Mucosa of rectum (tissue), 2 donors: ENCODE results near the gene ACTG1.

Experiments used
- H3K27ac ChIP-seq, 2 donors: one replicate each; pipeline ENCODE4 v1.7.0; 2013; ENCODE audit warnings: inconsistent platforms in 2 of 2, low read depth in 2 of 2, low read length in 2 of 2
- H3K27me3 ChIP-seq, 2 donors: one replicate each; pipeline ENCODE4 v1.7.0; 2013; ENCODE audit warnings: low read length in 2 of 2; ENCODE audit not compliant: control insufficient read depth in 2 of 2, insufficient read depth in 2 of 2
- H3K36me3 ChIP-seq, 2 donors: one replicate each; pipeline ENCODE4 v1.7.0; 2013; ENCODE audit warnings: low read length in 2 of 2; ENCODE audit not compliant: control insufficient read depth in 2 of 2, insufficient read depth in 2 of 2
- H3K4me1 ChIP-seq, 2 donors: one replicate each; pipeline ENCODE4 v1.7.0; 2013; ENCODE audit warnings: low read length in 2 of 2, mild to moderate bottlenecking in 1 of 2; ENCODE audit not compliant: control insufficient read depth in 2 of 2, insufficient read depth in 2 of 2
- H3K4me3 ChIP-seq, 2 donors: one replicate each; pipeline ENCODE4 v1.7.0; 2013; ENCODE audit warnings: low read length in 2 of 2
- H3K9ac ChIP-seq, 2 donors: one replicate each; pipeline ENCODE4 v1.7.0; 2013; ENCODE audit warnings: low read length in 2 of 2, low read depth in 1 of 2, mild to moderate bottlenecking in 1 of 2
- H3K9me3 ChIP-seq, 2 donors: one replicate each; pipeline ENCODE4 v1.7.0; 2013; ENCODE audit warnings: low read length in 2 of 2; ENCODE audit not compliant: control insufficient read depth in 2 of 2
- donor health status: healthy.
- donor health status: Normal muscosa, but diverticular disease.

ACTG1 gene

GRCh38 chr17:81509972-81510784 lies 2.4 kb downstream of the ACTG1 start:
- Histone ChIP-seq H3K4me3 (peak overlapping the region; percentile 96 to 97), H3K27me3 (no peaks in the 10 kb centered on the region), H3K9ac (peak overlapping the region; percentile 94 to 98), H3K27ac (peak overlapping the region; percentile 91 to 97), H3K9me3 (no peaks in the 10 kb centered on the region), H3K4me1 (peaks cover 21% of the 10 kb centered on the region in 2 donors), H3K36me3 (peaks cover 36 to 38% of the 10 kb centered on the region in 2 donors)

GRCh38 chr17:81509207-81509971 lies 3.2 kb downstream of the ACTG1 start:
- Histone ChIP-seq H3K36me3 (peaks cover 36 to 38% of the 10 kb centered on the region in 2 donors), H3K27me3 (no peaks in the 10 kb centered on the region), H3K4me1 (peaks cover 21% of the 10 kb centered on the region in 2 donors), H3K9ac (peak overlapping the region; percentile 94 to 98), H3K4me3 (peak overlapping the region; percentile 96 to 97), H3K27ac (peak overlapping the region; percentile 91 to 97), H3K9me3 (no peaks in the 10 kb centered on the region)

GRCh38 chr17:81508639-81509206 lies 3.9 kb downstream of the ACTG1 start:
- Histone ChIP-seq H3K27me3 (no peaks in the 10 kb centered on the region), H3K9me3 (no peaks in the 10 kb centered on the region), H3K4me3 (peak overlapping the region; percentile 96 to 97), H3K36me3 (peaks cover 36 to 38% of the 10 kb centered on the region in 2 donors), H3K27ac (peak overlapping the region; percentile 91 to 97), H3K4me1 (peaks cover 17 to 21% of the 10 kb centered on the region in 2 donors), H3K9ac (peak overlapping the region in 1 of 2 donors; percentile 94)

- H3K4me1 ChIP-seq = peaks cover under 1 to 1% of the 10 kb centered on the region in 2 donors
- H3K36me3 ChIP-seq = peaks cover under 1 to 1% of the 10 kb centered on the region in 2 donors
- no peaks in the 10 kb centered on the region for H3K27me3 ChIP-seq
- H3K9me3 ChIP-seq = no peaks in the 10 kb centered on the region
- no peak overlapping the region for H3K9ac ChIP-seq
- H3K27ac ChIP-seq = no peak overlapping the region
- no peak overlapping the region for H3K4me3 ChIP-seq
Measured at GRCh38 chr17:81503619-81504018, 9.0 kb downstream of the ACTG1 start.

- Histone ChIP-seq H3K9me3 (no peaks in the 10 kb centered on the region), H3K36me3 (no peaks in the 10 kb centered on the region), H3K27me3 (no peaks in the 10 kb centered on the region), H3K4me3 (no peak overlapping the region), H3K9ac (no peak overlapping the region), H3K27ac (no peak overlapping the region), H3K4me1 (no peaks in the 10 kb centered on the region)
Measured at GRCh38 chr17:81502471-81503017, 10.1 kb downstream of the ACTG1 start.

GRCh38 chr17:81500047-81500446 lies 12.6 kb downstream of the ACTG1 start:
- no peaks in the 10 kb centered on the region for H3K4me1 ChIP-seq
- H3K9ac ChIP-seq = no peak overlapping the region
- H3K36me3 ChIP-seq = no peaks in the 10 kb centered on the region
- no peaks in the 10 kb centered on the region for H3K9me3 ChIP-seq
- H3K4me3 ChIP-seq = no peak overlapping the region
- H3K27ac ChIP-seq = no peak overlapping the region
- H3K27me3 ChIP-seq = peaks cover 0 to 1% of the 10 kb centered on the region in 2 donors

GRCh38 chr17:81499601-81499970 lies 13.0 kb downstream of the ACTG1 start:
- no peak overlapping the region for H3K4me3 ChIP-seq
- H3K27ac ChIP-seq = no peak overlapping the region
- H3K36me3 ChIP-seq = no peaks in the 10 kb centered on the region
- H3K27me3 ChIP-seq = peaks cover 0 to 2% of the 10 kb centered on the region in 2 donors
- no peaks in the 10 kb centered on the region for H3K9me3 ChIP-seq
- H3K9ac ChIP-seq = no peak overlapping the region
- H3K4me1 ChIP-seq = no peaks in the 10 kb centered on the region

- Histone ChIP-seq H3K27ac (no peak overlapping the region), H3K9me3 (no peaks in the 10 kb centered on the region), H3K36me3 (no peaks in the 10 kb centered on the region), H3K27me3 (peaks cover 0 to 2% of the 10 kb centered on the region in 2 donors), H3K9ac (no peak overlapping the region), H3K4me1 (no peaks in the 10 kb centered on the region), H3K4me3 (no peak overlapping the region)
Measured at GRCh38 chr17:81498953-81499600, 13.5 kb downstream of the ACTG1 start.

GRCh38 chr17:81494626-81495377 lies 17.8 kb downstream of the ACTG1 start:
- no peaks in the 10 kb centered on the region for H3K9me3 ChIP-seq
- no peak overlapping the region for H3K9ac ChIP-seq
- no peak overlapping the region for H3K27ac ChIP-seq
- peaks cover 0 to 2% of the 10 kb centered on the region in 2 donors for H3K27me3 ChIP-seq
- peaks cover 2 to 3% of the 10 kb centered on the region in 2 donors for H3K4me1 ChIP-seq
- no peak overlapping the region for H3K4me3 ChIP-seq
- no peaks in the 10 kb centered on the region for H3K36me3 ChIP-seq
